ENCODE results near the gene UBE2D2.

DNA sequence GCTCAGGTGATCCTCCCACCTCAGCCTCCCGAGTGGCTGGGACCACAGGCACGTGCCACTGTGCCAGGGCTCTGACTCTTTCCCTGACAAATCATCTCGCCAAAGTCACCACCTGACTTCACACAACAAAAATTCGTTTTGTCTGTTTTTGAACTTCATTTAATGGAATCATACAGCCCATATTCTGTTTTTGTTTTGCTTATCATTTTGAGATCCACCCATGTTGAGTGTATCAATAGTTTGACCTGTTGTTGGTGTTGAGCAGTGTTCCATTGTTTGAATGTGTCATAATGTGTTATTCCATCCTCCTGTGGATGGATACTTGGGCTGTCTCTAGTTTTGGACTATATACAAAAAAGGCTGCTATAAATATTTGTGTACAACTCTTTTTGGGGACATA, 6.9 kb upstream of the UBE2D2 start:
- TF ChIP-seq EP300 (IDR thresholded peaks at IDR 0.05) (no peak), POLR2A (IDR thresholded peaks at IDR 0.05) (no peak)
- TF ChIP-seq, protein P1, sequence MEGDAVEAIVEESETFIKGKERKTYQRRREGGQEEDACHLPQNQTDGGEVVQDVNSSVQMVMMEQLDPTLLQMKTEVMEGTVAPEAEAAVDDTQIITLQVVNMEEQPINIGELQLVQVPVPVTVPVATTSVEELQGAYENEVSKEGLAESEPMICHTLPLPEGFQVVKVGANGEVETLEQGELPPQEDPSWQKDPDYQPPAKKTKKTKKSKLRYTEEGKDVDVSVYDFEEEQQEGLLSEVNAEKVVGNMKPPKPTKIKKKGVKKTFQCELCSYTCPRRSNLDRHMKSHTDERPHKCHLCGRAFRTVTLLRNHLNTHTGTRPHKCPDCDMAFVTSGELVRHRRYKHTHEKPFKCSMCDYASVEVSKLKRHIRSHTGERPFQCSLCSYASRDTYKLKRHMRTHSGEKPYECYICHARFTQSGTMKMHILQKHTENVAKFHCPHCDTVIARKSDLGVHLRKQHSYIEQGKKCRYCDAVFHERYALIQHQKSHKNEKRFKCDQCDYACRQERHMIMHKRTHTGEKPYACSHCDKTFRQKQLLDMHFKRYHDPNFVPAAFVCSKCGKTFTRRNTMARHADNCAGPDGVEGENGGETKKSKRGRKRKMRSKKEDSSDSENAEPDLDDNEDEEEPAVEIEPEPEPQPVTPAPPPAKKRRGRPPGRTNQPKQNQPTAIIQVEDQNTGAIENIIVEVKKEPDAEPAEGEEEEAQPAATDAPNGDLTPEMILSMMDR (IDR thresholded peaks at IDR 0.05): no peak

All from ovary (tissue), 3 donors.